B cell (primary cell): ENCODE results near the gene STPG1. TPM values are rescaled to one million over a fixed set of nuclear protein-coding genes. Genes with fewer than 3 reads are reported as not detected.

Experiments
- ATAC-seq: fragments of 200-7000 bp; cut with Tn5 transposase; one replicate; pipeline ENCODE4 v1.10.0; 2021; ENCODE audit warnings: low read depth, mild to moderate bottlenecking, moderate number of reproducible peaks, moderate library complexity
- CTCF ChIA-PET: fragments of 350-600 bp; sonication (Branson Sonifier 250); formaldehyde crosslinking; loops from one replicate; lab custom pipeline; 2021; ENCODE audit warnings: antibody characterized with exemption, inconsistent platforms; lab: Charles Lee
- POLR2A ChIA-PET: fragments of 350-600 bp; sonication (Branson Sonifier 250); formaldehyde crosslinking; loops from one replicate; lab custom pipeline; 2021; ENCODE audit warnings: antibody characterized with exemption; lab: Charles Lee
- DNase-seq: peaks from one replicate; pipeline ENCODE4 v3.0.0; 2013
- H2AFZ ChIP-seq: 2 replicates; pipeline ENCODE4 v1.6.1; 2012; ENCODE audit warnings: mild to moderate bottlenecking, low read depth, low read length; ENCODE audit not compliant: insufficient read depth, poor library complexity, severe bottlenecking
- H3K27ac ChIP-seq, 2 donors: 1 replicate in 1 of 2; 2 replicates in 1 of 2; pipeline ENCODE4 v1.5.1; 2012 to 2013; ENCODE audit warnings: low read length in 2 of 2, mild to moderate bottlenecking in 2 of 2, moderate library complexity in 1 of 2
- H3K27me3 ChIP-seq, 4 experiments: fragments of 200-600 bp in 1 of 4; sonication (generic) in 1 of 4; replicated peaks in 1 of 4; 1 replicate in 2 of 4; 2 replicates in 2 of 4; pipeline versions ENCODE4 v1.6.1 to v1.7.0; 2013 to 2016; ENCODE audit warnings: low read length in 3 of 4, mild to moderate bottlenecking in 2 of 4, mixed read lengths in 1 of 4, moderate library complexity in 1 of 4; ENCODE audit not compliant: insufficient read depth in 4 of 4, control insufficient read depth in 3 of 4; ENCODE audit errors: control extremely low read depth in 1 of 4
- H3K36me3 ChIP-seq, 2 experiments: replicated peaks in 1 of 2; 1 replicate in 1 of 2; 2 replicates in 1 of 2; pipeline versions ENCODE4 v1.6.1 to v1.7.1; 2013; ENCODE audit warnings: low read length in 1 of 2; ENCODE audit not compliant: insufficient read depth in 2 of 2, control insufficient read depth in 1 of 2; ENCODE audit errors: control extremely low read depth in 1 of 2, extremely low read depth in 1 of 2
- H3K4me1 ChIP-seq, 2 donors: fragments of 200-600 bp in 1 of 2; sonication (generic) in 1 of 2; 1 replicate in 1 of 2; 2 replicates in 1 of 2; pipeline versions ENCODE4 v1.5.1 to v1.6.1; 2013 to 2017; ENCODE audit warnings: low read length in 2 of 2; ENCODE audit not compliant: control insufficient read depth in 2 of 2, insufficient read depth in 2 of 2
- H3K4me2 ChIP-seq: replicated peaks from 2 replicates; pipeline ENCODE3; 2012; ENCODE audit warnings: mild to moderate bottlenecking, low read depth, low read length; ENCODE audit not compliant: poor library complexity, severe bottlenecking
- H3K4me3 ChIP-seq, 5 experiments: fragments of 200-600 bp in 1 of 5; sonication (generic) in 1 of 5; 1 replicate in 3 of 5; 2 replicates in 2 of 5; pipeline versions ENCODE4 v1.5.1 to v1.7.0; 2011 to 2016; ENCODE audit warnings: low read length in 4 of 5, mild to moderate bottlenecking in 4 of 5, low read depth in 2 of 5, control low read depth in 1 of 5, moderate library complexity in 1 of 5; ENCODE audit not compliant: insufficient read depth in 1 of 5; ENCODE audit errors: control extremely low read depth in 1 of 5, extremely low read depth in 1 of 5
- H3K79me2 ChIP-seq: fragments of 200-600 bp; sonication (generic); one replicate; pipeline ENCODE4 v1.6.0; 2016; ENCODE audit warnings: low read length; ENCODE audit not compliant: control insufficient read depth, insufficient read depth
- H3K9ac ChIP-seq: fragments of 200-600 bp; sonication (generic); 2 replicates; pipeline ENCODE4 v1.6.1; 2017; ENCODE audit warnings: mild to moderate bottlenecking, low read length, moderate library complexity
- H3K9me3 ChIP-seq, 3 donors: one replicate each; pipeline versions ENCODE4 v1.6.1 to v1.7.1; 2013; ENCODE audit warnings: low read length in 2 of 3; ENCODE audit not compliant: control insufficient read depth in 2 of 3, insufficient read depth in 1 of 3; ENCODE audit errors: control extremely low read depth in 1 of 3
- H4K20me1 ChIP-seq: 2 replicates; pipeline ENCODE4 v1.6.0; 2012; ENCODE audit warnings: mild to moderate bottlenecking, low read length; ENCODE audit not compliant: insufficient read depth, control insufficient read depth, poor library complexity, severe bottlenecking
- H3K27ac Mint-ChIP-seq: one replicate; pipeline ENCODE4 v1.8.0; 2021; ENCODE audit warnings: mixed read lengths
- H3K27me3 Mint-ChIP-seq: one replicate; pipeline ENCODE4 v1.8.0; 2021; ENCODE audit warnings: mixed read lengths
- H3K4me1 Mint-ChIP-seq: one replicate; pipeline ENCODE4 v1.8.0; 2021; ENCODE audit warnings: mixed read lengths
- H3K4me3 Mint-ChIP-seq: one replicate; pipeline ENCODE4 v1.8.0; 2021; ENCODE audit warnings: mixed read lengths
- H3K9me3 Mint-ChIP-seq: one replicate; pipeline ENCODE4 v1.8.0; 2022; ENCODE audit warnings: mixed read lengths; ENCODE audit not compliant: insufficient read depth
- CTCF ChIP-seq: fragments of 200-600 bp; IDR thresholded peaks from one replicate; pipeline ENCODE4 v1.8.0; 2022; ENCODE audit warnings: antibody characterized with exemption, mild to moderate bottlenecking
- EZH2 ChIP-seq: IDR thresholded peaks from 2 replicates; pipeline ENCODE4 v1.6.1; 2012; ENCODE audit warnings: borderline replicate concordance, low read depth, mild to moderate bottlenecking, moderate library complexity, low read length; ENCODE audit not compliant: insufficient read depth, poor library complexity, severe bottlenecking
- WGBS: methylation state at CpG from one replicate; pipeline ENCODE4 v1.1.5; 2013; ENCODE audit warnings: missing lambda C conversion rate; ENCODE audit not compliant: insufficient coverage; 5-methylcytosine and 5-hydroxymethylcytosine counted together
- intact Hi-C: fragments of 100-400 bp; cut with micrococcal nuclease; formaldehyde crosslinking; loops from one replicate; pipeline ENCODE4 v1.10.0; 2022
- polyA plus RNA-seq: library from polyadenylated mRNA; depleted of rRNA; stranded (reverse); fragments of >200 nt; gene quantifications from 2 replicates; pipeline ENCODE4 v1.2.3, GENCODE V29; 2012
- total RNA-seq, 2 donors: library from RNA; stranded (reverse); fragments of 120-200 nt in 1 of 2; gene quantifications; 1 replicate in 1 of 2; 2 replicates in 1 of 2; pipeline versions ENCODE4 v1.2.3 to v1.2.4, GENCODE V29; 2013 to 2022

STPG1 gene
- total and polyA plus RNA-seq, 2 donors (not counting 1 experiment from before 2014, with no cell fraction given) = 4.6 to 6.1 TPM

- POLR2A ChIA-PET = interaction anchor here (1.1 to 2.9 kb wide), 6 partner anchors 22 to 241 kb away, joined by 3 to 17 read pairs (median 9); partner anchors contain the start of gene RCAN3
- ATAC-seq = peak; percentile 75
These were observed 22.4 kb downstream of the STPG1 start for GRCh38 chr1:24390924-24391782.

More at GRCh38 chr1:24390924-24391782, 22.4 kb downstream of the STPG1 start:
- H3K4me3 Mint-ChIP-seq = peak overlapping the region; percentile 81
- H3K4me1 ChIP-seq = peaks cover 26 to 37% of the 10 kb centered on the region in 2 donors
- H4K20me1 ChIP-seq = no peaks in the 10 kb centered on the region
- H3K9ac ChIP-seq = peak overlapping the region; percentile 48
- no peaks in the 10 kb centered on the region for H3K79me2 ChIP-seq
- H3K9me3 Mint-ChIP-seq = no peaks in the 10 kb centered on the region
- H3K9me3 ChIP-seq = no peaks in the 10 kb centered on the region
- H3K27me3 ChIP-seq = no peaks in the 10 kb centered on the region
- peak overlapping the region in 3 of 5 experiments; percentile 5 to 37 (median 12) for H3K4me3 ChIP-seq
- CTCF ChIA-PET = interaction anchor here (0.7 to 10.7 kb wide), 60 partner anchors 9 to 620 kb away, joined by 3 to 616 read pairs (median 4); partner anchors contain the start of genes IFNLR1, NIPAL3, RCAN3 and STPG1
- intact Hi-C loops = loop anchor here (1.0 kb wide), 2 partner anchors 192 to 241 kb away; no protein-coding TSS in a partner anchor
- DNase-seq = peak; percentile 83
- H3K4me2 ChIP-seq = peak overlapping the region; percentile 56
- H3K4me1 Mint-ChIP-seq = peaks cover 35% of the 10 kb centered on the region
- no peaks in the 10 kb centered on the region for H3K27me3 Mint-ChIP-seq
- WGBS = 8% methylated on average over 5 of the region's 12 CpGs
- H3K27ac ChIP-seq = peak overlapping the region; percentile 81 to 92
- no peaks in the 10 kb centered on the region for H3K36me3 ChIP-seq
- H2AFZ ChIP-seq = peak overlapping the region; percentile 56
- H3K27ac Mint-ChIP-seq = peak overlapping the region; percentile 92
- TF ChIP-seq EZH2 (no peak), CTCF (peak; percentile 92)
